Endothelial cell (in vitro differentiated cells): Measurements from ENCODE around the gene B4GAT1. TPM values are rescaled to one million over a fixed set of nuclear protein-coding genes. Genes with fewer than 3 reads are reported as not detected.

Experiments
- DNase-seq: peaks from one replicate; pipeline ENCODE4 v3.0.0; 2021; ENCODE audit warnings: low spot score
- H3K27ac Mint-ChIP-seq: one replicate; pipeline ENCODE4 v1.8.0; 2021; ENCODE audit warnings: mixed read lengths, inconsistent platforms; ENCODE audit not compliant: unreplicated experiment
- H3K27me3 Mint-ChIP-seq: one replicate; pipeline ENCODE4 v1.8.0; 2021; ENCODE audit warnings: mild to moderate bottlenecking, moderate library complexity, mixed read lengths, inconsistent platforms; ENCODE audit not compliant: unreplicated experiment
- H3K36me3 Mint-ChIP-seq: one replicate; pipeline ENCODE4 v1.8.0; 2021; ENCODE audit warnings: mild to moderate bottlenecking, low read depth, mixed read lengths, inconsistent platforms; ENCODE audit not compliant: unreplicated experiment
- H3K4me1 Mint-ChIP-seq: one replicate; pipeline ENCODE4 v1.8.0; 2021; ENCODE audit warnings: mild to moderate bottlenecking, mixed read lengths, inconsistent platforms; ENCODE audit not compliant: unreplicated experiment
- H3K4me3 Mint-ChIP-seq: one replicate; pipeline ENCODE4 v1.8.0; 2021; ENCODE audit warnings: mild to moderate bottlenecking, mixed read lengths, inconsistent platforms; ENCODE audit not compliant: unreplicated experiment
- H3K9me3 Mint-ChIP-seq: one replicate; pipeline ENCODE4 v1.8.0; 2021; ENCODE audit warnings: mixed read lengths, inconsistent platforms; ENCODE audit not compliant: unreplicated experiment
- CTCF ChIP-seq: fragments of 200-600 bp; sonication (generic); IDR thresholded peaks from one replicate; pipeline ENCODE4 v1.5.0; 2021; ENCODE audit warnings: antibody characterized with exemption; ENCODE audit not compliant: unreplicated experiment
- total RNA-seq: library from RNA; stranded (reverse); fragmentation: NEBNext Ultra II Directional; extraction: Animal tissue kit (Norgen Biotek cat#: 25700); gene quantifications from one replicate; pipeline ENCODE4 v1.2.1, GENCODE V29; 2021; ENCODE audit not compliant: unreplicated experiment

Gene B4GAT1
- total RNA-seq, 1 donor from 2014 or later = 21.4 TPM

GRCh38 chr11:66328031-66328301, 19.5 kb downstream of the B4GAT1 start:
- Mint-ChIP-seq H3K9me3 (no peaks in the 10 kb centered on the region), H3K27me3 (peaks cover 11% of the 10 kb centered on the region), H3K4me3 (no peak overlapping the region), H3K4me1 (peaks cover 22% of the 10 kb centered on the region), H3K36me3 (peaks cover 8% of the 10 kb centered on the region), H3K27ac (no peak overlapping the region)
- DNase-seq = no peak
- no peak for TF ChIP-seq CTCF

- Mint-ChIP-seq H3K36me3 (peaks cover 8% of the 10 kb centered on the region), H3K4me3 (peak overlapping the region; percentile 62), H3K9me3 (no peaks in the 10 kb centered on the region), H3K27me3 (peaks cover 11% of the 10 kb centered on the region), H3K27ac (peak overlapping the region; percentile 14), H3K4me1 (peaks cover 22% of the 10 kb centered on the region)
- no peak for DNase-seq
- TF ChIP-seq CTCF = no peak
Measured at GRCh38 chr11:66327171-66328030, 20.0 kb downstream of the B4GAT1 start.

GRCh38 chr11:66326261-66327111, 20.9 kb downstream of the B4GAT1 start:
- H3K27me3 Mint-ChIP-seq = peaks cover 13% of the 10 kb centered on the region

GRCh38 chr11:66325263-66325671, 22.2 kb downstream of the B4GAT1 start:
- Mint-ChIP-seq H3K4me1 (peaks cover 22% of the 10 kb centered on the region), H3K4me3 (no peak overlapping the region), H3K27me3 (peaks cover 16% of the 10 kb centered on the region), H3K27ac (no peak overlapping the region), H3K9me3 (no peaks in the 10 kb centered on the region), H3K36me3 (peaks cover 8% of the 10 kb centered on the region)
- DNase-seq = no peak
- no peak for TF ChIP-seq CTCF

More at GRCh38 chr11:66326261-66327111, 20.9 kb downstream of the B4GAT1 start:
- Mint-ChIP-seq H3K36me3 (peaks cover 8% of the 10 kb centered on the region), H3K4me3 (no peak overlapping the region), H3K4me1 (peaks cover 22% of the 10 kb centered on the region), H3K27ac (no peak overlapping the region), H3K9me3 (no peaks in the 10 kb centered on the region)
- TF ChIP-seq CTCF = no peak
- no peak for DNase-seq

- Mint-ChIP-seq H3K4me1 (peaks cover 22% of the 10 kb centered on the region), H3K27me3 (peaks cover 16% of the 10 kb centered on the region), H3K4me3 (no peak overlapping the region), H3K36me3 (peaks cover 8% of the 10 kb centered on the region), H3K27ac (no peak overlapping the region), H3K9me3 (no peaks in the 10 kb centered on the region)
- no peak for TF ChIP-seq CTCF
- no peak for DNase-seq
Measured at GRCh38 chr11:66324664-66325063, 22.8 kb downstream of the B4GAT1 start.
